ENCODE data around the gene MLEC. TPM values are rescaled to one million over a fixed set of nuclear protein-coding genes. Genes with fewer than 3 reads are reported as not detected.

Gene MLEC
- total RNA-seq, 1 donor from 2014 or later, result 98.1 TPM

DNA sequence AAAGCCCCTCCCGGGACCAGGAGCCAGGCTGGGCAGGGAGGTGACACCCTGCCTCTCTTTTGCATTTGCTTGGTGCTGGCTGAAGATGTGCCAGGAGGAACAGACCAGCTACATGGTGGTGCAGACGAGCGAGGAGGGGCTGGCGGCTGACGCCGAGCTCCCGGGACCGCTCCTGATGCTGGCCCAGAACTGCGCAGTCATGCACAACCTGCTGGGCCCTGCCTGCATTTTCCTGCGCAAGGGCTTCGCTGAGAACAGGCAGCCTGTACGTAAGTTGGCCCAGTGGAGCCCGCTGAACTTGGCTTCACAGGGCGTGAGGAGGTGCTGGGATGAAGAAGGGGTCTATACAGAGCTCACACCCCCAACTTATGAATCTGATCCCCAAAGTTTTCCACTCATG, 30.9 kb upstream of the MLEC start:
- peaks cover 3% of the 10 kb centered on the region for H3K27me3 ChIP-seq (ENCODE audit: low read depth)
- no peaks in the 10 kb centered on the region for H3K4me1 ChIP-seq
- no peaks in the 10 kb centered on the region for H3K36me3 ChIP-seq
- H3K27ac ChIP-seq, result no peak overlapping the region
- no peak overlapping the region for H3K4me3 ChIP-seq
- TF ChIP-seq, protein P1, sequence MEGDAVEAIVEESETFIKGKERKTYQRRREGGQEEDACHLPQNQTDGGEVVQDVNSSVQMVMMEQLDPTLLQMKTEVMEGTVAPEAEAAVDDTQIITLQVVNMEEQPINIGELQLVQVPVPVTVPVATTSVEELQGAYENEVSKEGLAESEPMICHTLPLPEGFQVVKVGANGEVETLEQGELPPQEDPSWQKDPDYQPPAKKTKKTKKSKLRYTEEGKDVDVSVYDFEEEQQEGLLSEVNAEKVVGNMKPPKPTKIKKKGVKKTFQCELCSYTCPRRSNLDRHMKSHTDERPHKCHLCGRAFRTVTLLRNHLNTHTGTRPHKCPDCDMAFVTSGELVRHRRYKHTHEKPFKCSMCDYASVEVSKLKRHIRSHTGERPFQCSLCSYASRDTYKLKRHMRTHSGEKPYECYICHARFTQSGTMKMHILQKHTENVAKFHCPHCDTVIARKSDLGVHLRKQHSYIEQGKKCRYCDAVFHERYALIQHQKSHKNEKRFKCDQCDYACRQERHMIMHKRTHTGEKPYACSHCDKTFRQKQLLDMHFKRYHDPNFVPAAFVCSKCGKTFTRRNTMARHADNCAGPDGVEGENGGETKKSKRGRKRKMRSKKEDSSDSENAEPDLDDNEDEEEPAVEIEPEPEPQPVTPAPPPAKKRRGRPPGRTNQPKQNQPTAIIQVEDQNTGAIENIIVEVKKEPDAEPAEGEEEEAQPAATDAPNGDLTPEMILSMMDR (IDR thresholded peaks at IDR 0.05), result no peak
- H3K9me3 ChIP-seq, result no peaks in the 10 kb centered on the region
- intact Hi-C loops (cut with DNase I), result no loop called here
- DNase-seq, result no peak
- ATAC-seq, result no peak

DNA sequence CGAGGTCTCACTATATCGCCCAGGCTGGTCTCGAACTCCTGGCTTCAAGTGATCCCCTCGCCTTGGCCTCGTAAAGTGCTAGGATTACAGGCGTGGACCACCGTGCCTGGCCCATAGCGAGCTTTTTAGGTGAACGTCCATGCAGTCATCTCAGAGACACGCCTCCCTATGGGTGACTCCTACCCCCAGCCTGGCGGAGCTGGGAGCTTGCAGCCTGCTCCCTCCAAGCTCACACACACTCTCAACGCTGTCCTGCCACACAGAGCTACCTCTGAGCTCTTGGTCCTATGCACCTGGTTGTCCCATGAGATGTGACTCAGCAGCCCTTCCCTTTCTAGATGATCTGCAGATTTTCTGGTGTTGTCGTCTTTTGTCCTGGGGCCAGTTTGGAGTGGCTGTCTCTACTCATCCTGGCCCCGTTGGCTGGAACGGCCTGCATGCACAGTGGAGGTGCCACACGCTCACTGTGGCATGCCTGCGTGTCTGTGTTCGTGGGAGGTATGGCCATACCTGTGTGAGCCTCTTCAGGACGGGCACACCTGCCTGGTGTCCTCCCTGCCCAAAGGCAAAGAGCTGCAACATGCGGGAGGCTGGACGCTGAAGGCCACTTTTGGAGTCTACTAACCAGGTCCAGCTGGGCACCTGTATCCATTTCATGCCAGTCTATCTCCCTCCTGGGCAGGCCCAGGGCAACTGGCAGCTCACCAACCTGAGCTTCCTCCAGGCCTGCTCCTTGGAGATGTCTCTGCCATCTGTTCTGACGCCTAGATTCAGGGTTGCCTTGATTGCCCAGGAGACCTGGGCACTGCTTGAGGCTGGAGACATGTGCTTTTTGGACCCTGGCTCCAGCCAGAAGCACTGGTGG, 28.4 kb upstream of the MLEC start:
- H3K9me3 ChIP-seq, result no peaks in the 10 kb centered on the region
- H3K36me3 ChIP-seq, result no peaks in the 10 kb centered on the region
- no peak overlapping the region for H3K4me3 ChIP-seq
- H3K27ac ChIP-seq, result no peak overlapping the region
- ATAC-seq (no peak), DNase-seq (peak; percentile 28)
- TF ChIP-seq, protein P1 (IDR thresholded peaks at IDR 0.05), result no peak
- intact Hi-C loops (cut with DNase I), result no loop called here
- H3K4me1 ChIP-seq, result no peaks in the 10 kb centered on the region
- H3K27me3 ChIP-seq (ENCODE audit: low read depth), result no peaks in the 10 kb centered on the region

DNA sequence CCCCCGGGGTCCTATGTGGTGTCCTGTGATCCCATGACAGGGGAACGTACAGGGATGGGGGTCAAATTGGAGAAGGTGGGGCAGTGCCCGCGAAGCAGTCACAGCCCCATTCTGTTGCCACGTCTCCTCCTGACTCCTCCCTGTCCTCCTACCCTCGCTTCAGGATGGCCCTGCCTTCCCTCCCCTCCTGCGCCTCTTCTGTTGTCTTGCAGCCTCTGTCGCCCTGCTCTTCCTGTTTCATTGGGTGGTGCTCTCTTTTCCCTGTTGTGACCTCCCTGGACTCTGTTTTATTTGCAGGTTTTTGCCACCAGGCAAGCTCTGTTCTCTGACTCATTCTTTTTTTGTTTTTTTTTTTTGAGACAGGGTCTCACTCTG, 27.8 kb upstream of the MLEC start:
- H3K27me3 ChIP-seq (ENCODE audit: low read depth), result no peaks in the 10 kb centered on the region
- no peak overlapping the region for H3K27ac ChIP-seq
- no peak for DNase-seq
- H3K4me1 ChIP-seq, result no peaks in the 10 kb centered on the region
- H3K36me3 ChIP-seq, result no peaks in the 10 kb centered on the region
- H3K4me3 ChIP-seq, result no peak overlapping the region
- ATAC-seq, result no peak
- TF ChIP-seq, protein P1 (IDR thresholded peaks at IDR 0.05), result no peak
- intact Hi-C loops (cut with DNase I), result no loop called here
- H3K9me3 ChIP-seq, result no peaks in the 10 kb centered on the region

DNA sequence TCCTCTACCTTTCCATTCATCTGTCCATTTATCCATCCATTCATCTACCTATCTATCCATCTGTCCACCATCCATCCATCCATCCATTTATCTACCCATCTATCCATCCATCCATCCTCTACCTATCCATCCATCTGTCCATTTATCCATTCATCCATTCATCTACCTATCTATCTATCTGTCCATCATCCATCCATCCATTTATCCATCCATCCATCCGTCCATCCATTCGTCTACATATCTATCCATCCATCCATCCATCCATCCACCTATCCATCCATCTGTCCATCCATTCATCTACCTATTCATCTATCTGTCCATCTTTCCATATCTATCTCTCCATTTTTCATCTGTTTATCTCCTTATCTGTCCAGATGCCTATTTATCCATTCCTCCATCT, 25.5 kb upstream of the MLEC start:
- Histone ChIP-seq H3K27ac (no peak overlapping the region), H3K4me3 (no peak overlapping the region), H3K9me3 (no peaks in the 10 kb centered on the region), H3K27me3 (ENCODE audit: low read depth) (no peaks in the 10 kb centered on the region), H3K36me3 (no peaks in the 10 kb centered on the region), H3K4me1 (no peaks in the 10 kb centered on the region)
- TF ChIP-seq, protein P1 (IDR thresholded peaks at IDR 0.05), result no peak
- DNase-seq, result no peak
- intact Hi-C loops (cut with DNase I), result no loop called here
- no peak for ATAC-seq

DNA sequence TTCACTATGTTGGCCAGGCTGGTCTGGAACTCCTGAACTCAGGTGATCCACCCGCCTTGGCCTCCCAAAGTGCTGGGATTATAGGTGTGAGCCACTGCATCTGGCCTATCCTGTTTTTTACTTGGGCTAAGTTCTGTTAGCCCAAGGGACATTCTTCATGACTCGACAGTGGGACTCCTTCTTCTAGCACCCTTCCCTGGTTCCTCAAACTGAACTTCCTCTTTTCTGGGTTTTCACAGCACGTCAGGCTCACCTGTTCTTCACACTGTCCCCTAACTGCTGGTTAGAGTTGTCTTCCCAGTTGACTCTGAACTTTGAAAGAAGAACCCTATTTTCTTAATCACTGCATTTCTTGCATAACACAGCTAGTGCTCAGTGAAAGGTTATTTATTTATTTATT, 24.1 kb upstream of the MLEC start:
- DNase-seq (no peak), ATAC-seq (no peak)
- Histone ChIP-seq H3K36me3 (no peaks in the 10 kb centered on the region), H3K27ac (no peak overlapping the region), H3K4me3 (no peak overlapping the region), H3K27me3 (ENCODE audit: low read depth) (no peaks in the 10 kb centered on the region), H3K4me1 (no peaks in the 10 kb centered on the region), H3K9me3 (no peaks in the 10 kb centered on the region)
- TF ChIP-seq, protein P1 (IDR thresholded peaks at IDR 0.05), result no peak
- intact Hi-C loops (cut with DNase I), result no loop called here

Data from lower lobe of right lung (tissue), 2 donors.